ENCODE results near the gene CLMN. TPM values are rescaled to one million over a fixed set of nuclear protein-coding genes. Genes with fewer than 3 reads are reported as not detected.

Gene CLMN
- total RNA-seq, 1 donor from 2014 or later, result 9.6 TPM

- no peak for DNase-seq (ENCODE audit: low read depth)
- no peak overlapping the region for H3K4me3 ChIP-seq (ENCODE audit: low read depth, low read length)
- TF ChIP-seq, protein P1, sequence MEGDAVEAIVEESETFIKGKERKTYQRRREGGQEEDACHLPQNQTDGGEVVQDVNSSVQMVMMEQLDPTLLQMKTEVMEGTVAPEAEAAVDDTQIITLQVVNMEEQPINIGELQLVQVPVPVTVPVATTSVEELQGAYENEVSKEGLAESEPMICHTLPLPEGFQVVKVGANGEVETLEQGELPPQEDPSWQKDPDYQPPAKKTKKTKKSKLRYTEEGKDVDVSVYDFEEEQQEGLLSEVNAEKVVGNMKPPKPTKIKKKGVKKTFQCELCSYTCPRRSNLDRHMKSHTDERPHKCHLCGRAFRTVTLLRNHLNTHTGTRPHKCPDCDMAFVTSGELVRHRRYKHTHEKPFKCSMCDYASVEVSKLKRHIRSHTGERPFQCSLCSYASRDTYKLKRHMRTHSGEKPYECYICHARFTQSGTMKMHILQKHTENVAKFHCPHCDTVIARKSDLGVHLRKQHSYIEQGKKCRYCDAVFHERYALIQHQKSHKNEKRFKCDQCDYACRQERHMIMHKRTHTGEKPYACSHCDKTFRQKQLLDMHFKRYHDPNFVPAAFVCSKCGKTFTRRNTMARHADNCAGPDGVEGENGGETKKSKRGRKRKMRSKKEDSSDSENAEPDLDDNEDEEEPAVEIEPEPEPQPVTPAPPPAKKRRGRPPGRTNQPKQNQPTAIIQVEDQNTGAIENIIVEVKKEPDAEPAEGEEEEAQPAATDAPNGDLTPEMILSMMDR (conservative IDR thresholded peaks at IDR 0.05; ENCODE audit: low read depth, low read length), result no peak
These were observed 55.3 kb downstream of the CLMN start for GRCh38 chr14:95264271-95264973.

DNA sequence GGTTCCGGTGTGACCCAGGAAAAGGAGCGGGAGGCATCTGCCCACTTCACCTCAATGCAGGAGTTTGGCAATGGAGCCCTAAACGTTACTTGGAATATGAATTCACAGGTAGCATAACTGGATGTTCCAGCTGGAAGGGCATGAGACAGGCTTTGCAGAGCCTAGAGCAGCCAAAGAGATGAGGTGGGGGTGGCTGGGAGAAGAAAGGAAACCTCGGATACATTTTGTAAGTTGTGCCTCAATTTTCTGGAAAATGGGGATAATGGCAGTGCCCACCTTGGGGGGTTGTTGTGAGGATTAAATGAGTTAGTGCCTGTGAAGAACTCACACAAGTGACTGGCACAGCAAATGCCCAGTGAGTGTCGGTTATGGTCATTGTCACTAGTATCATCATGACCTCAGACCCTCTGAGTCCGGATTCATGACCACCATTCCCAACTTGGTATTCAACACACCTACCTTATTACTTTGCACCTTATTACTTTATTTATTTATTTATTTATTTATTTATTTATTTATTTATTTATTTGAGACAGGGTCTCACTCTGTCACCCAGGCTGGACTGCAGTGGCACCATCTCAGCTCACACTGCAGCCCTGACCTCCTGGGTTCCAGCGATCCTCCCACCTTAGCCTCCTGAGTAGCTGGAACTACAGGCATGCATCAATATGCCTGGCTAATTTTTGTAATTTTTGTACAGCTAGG lies 56.0 kb downstream of the CLMN start:
- TF ChIP-seq, protein P1 (conservative IDR thresholded peaks at IDR 0.05; ENCODE audit: low read depth, low read length), result no peak
- H3K4me3 ChIP-seq (ENCODE audit: low read depth, low read length), result no peak overlapping the region
- DNase-seq (ENCODE audit: low read depth), result no peak

GRCh38 chr14:95262511-95262891 lies 57.2 kb downstream of the CLMN start:
- no peak overlapping the region for H3K4me3 ChIP-seq (ENCODE audit: low read depth, low read length)
- no peak for DNase-seq (ENCODE audit: low read depth)
- TF ChIP-seq, protein P1 (conservative IDR thresholded peaks at IDR 0.05; ENCODE audit: low read depth, low read length), result no peak

- H3K4me3 ChIP-seq (ENCODE audit: low read depth, low read length), result no peak overlapping the region
- TF ChIP-seq, protein P1 (conservative IDR thresholded peaks at IDR 0.05; ENCODE audit: low read depth, low read length), result no peak
- DNase-seq (ENCODE audit: low read depth), result no peak
These were observed 57.8 kb downstream of the CLMN start for GRCh38 chr14:95261616-95262510.

- no peak overlapping the region for H3K4me3 ChIP-seq (ENCODE audit: low read depth, low read length)
- no peak for DNase-seq (ENCODE audit: low read depth)
- TF ChIP-seq, protein P1 (conservative IDR thresholded peaks at IDR 0.05; ENCODE audit: low read depth, low read length), result no peak
These were observed 59.0 kb downstream of the CLMN start for GRCh38 chr14:95260537-95261361.
